Measurements from ENCODE around the gene ADAMTS12. TPM values are rescaled to one million over a fixed set of nuclear protein-coding genes. Genes with fewer than 3 reads are reported as not detected.

ADAMTS12 gene
- polyA plus RNA-seq, 3 donors: 0.74 to 17.6 (median 2.4) TPM

DNA sequence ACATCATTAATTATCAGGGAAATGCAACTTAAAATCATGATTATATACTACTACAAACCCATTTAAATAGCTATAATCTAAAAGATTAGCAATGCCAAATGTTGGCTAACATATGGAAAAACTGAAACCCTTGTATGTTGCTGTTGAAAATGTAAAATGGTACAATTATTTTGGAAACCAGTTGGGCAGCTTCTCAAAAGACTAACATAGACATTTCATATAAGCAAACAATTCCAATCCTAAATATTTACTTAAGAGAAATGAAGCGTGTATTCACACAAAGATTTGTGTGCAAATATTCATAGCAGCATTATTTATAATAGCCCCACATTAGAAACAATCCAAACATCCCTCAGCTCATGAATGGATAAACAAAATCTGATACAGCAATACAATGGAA is 106.2 kb downstream of the ADAMTS12 start:
- 51 to 88% (median 70%) methylated on average over 1 of the region's 1 CpG for WGBS, 3 donors

GRCh38 chr5:33781286-33781685 is 110.5 kb downstream of the ADAMTS12 start:
- H3K27ac ChIP-seq (ENCODE audit: low read depth, low read length): no peak overlapping the region

More for the DNA sequence above, 106.2 kb downstream of the ADAMTS12 start:
- no peak overlapping the region for H3K27ac ChIP-seq (ENCODE audit: low read depth, low read length)

DNA sequence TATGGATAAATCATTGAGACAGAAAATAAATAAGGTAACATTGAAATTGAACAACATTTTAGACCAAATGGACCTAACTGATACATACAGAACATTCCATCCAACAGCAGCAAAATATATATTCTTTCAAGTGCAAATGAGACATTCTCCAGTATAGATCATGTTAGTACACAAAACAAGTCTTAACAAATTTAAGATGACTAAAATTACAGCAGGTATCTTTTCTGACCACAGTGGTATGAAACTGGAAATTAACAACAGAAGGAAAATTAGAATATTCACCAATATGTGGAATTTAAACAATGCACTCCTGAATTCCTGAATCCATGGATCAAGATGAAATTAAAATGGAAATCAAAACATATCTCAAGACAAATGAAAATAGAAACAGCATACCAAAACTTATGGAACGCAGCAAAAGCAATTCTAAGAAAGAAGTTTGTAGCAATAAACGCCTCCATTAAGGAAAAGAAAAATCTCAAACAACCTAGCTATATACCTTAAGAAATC is 115.6 kb downstream of the ADAMTS12 start:
- 88 to 95% (median 90%) methylated on average over 2 of the region's 2 CpGs for WGBS, 3 donors

GRCh38 chr5:33774341-33774740 is 117.4 kb downstream of the ADAMTS12 start:
- WGBS, 3 donors: 48 to 57% (median 57%) methylated on average over 1 of the region's 1 CpG

More for the DNA sequence above, 115.6 kb downstream of the ADAMTS12 start:
- H3K27ac ChIP-seq (ENCODE audit: low read depth, low read length): no peak overlapping the region

DNA sequence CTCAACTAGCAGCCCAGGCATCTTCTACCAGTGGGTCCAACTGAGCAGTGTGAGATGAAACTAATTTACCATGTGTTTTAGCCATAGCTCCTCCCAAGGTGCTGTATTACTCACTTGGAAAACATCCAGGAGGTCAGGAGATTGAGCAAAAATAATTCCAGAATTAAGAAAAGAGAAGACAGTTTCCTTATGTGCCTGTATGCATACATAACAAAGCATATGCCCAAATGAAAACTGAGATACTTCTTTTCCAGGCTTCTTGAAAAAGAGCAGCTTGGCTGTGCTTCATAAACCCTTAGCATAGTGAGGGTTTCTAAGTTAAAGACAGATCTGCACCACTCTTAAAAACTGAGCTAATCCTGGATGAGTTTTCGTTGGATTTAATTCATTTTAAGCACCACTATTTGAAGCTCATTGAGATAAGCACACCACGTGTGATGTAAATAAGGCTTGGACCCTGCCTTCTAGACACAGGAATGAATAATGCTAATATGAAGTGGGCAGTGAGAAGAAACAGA is 119.4 kb downstream of the ADAMTS12 start:
- H3K27ac ChIP-seq (ENCODE audit: low read depth, low read length): no peak overlapping the region
- 19 to 42% (median 22%) methylated on average over 2 of the region's 2 CpGs for WGBS, 3 donors

More at GRCh38 chr5:33774341-33774740, 117.4 kb downstream of the ADAMTS12 start:
- H3K27ac ChIP-seq (ENCODE audit: low read depth, low read length): no peak overlapping the region

DNA sequence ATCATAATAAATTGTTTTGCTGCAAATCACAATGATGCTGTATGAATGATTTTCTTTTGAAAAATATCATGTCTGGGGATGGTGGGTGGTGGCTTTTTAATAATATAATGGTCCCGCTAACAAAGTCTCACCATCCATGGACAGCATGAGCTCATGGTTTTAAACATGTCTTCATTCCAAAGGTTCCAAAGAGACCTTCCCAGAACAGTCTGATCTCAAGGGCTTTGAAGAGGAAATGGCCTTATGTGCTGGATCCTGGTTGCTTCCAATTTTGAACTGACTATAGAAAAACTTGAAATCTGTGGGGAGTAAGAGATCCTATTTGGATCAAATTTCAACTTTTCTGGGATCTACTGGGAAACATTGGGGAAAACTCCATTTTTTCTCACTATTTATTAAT is 121.8 kb downstream of the ADAMTS12 start:
- 56 to 92% (median 83%) methylated on average over 1 of the region's 1 CpG for WGBS, 3 donors
- no peak overlapping the region for H3K27ac ChIP-seq (ENCODE audit: low read depth, low read length)

GRCh38 chr5:33769196-33769595 is 122.6 kb downstream of the ADAMTS12 start:
- no peak overlapping the region for H3K27ac ChIP-seq (ENCODE audit: low read depth, low read length)
- WGBS, 3 donors: 81 to 83% (median 81%) methylated on average over 2 of the region's 2 CpGs

DNA sequence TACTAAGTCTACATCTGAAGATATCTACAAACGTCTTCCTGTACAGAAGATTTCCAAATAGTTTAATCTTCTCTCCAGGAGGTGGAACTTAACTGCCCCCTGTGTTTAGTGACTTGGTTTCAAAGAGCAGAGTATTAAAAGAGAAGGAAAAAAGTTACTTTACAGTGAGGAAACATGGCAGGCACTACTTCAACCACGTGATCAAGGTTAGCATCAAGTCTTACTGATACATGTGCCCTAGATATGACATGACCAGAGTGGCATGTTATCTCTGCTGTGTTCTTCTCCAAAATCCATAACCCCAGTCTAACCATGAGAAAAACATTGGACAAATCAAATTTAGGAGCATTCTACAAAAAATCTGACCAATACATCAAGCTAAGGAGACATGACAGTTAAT is 125.8 kb downstream of the ADAMTS12 start:
- 60 to 77% (median 76%) methylated on average over 2 of the region's 2 CpGs for WGBS, 3 donors
- no peak overlapping the region for H3K27ac ChIP-seq (ENCODE audit: low read depth, low read length)

GRCh38 chr5:33764786-33765185 is 127.0 kb downstream of the ADAMTS12 start:
- WGBS, 3 donors: 62 to 75% (median 69%) methylated on average over 3 of the region's 3 CpGs
- no peak overlapping the region for H3K27ac ChIP-seq (ENCODE audit: low read depth, low read length)

GRCh38 chr5:33763435-33763834 is 128.4 kb downstream of the ADAMTS12 start:
- 75 to 94% (median 89%) methylated on average over 2 of the region's 2 CpGs for WGBS, 3 donors
- no peak overlapping the region for H3K27ac ChIP-seq (ENCODE audit: low read depth, low read length)

DNA sequence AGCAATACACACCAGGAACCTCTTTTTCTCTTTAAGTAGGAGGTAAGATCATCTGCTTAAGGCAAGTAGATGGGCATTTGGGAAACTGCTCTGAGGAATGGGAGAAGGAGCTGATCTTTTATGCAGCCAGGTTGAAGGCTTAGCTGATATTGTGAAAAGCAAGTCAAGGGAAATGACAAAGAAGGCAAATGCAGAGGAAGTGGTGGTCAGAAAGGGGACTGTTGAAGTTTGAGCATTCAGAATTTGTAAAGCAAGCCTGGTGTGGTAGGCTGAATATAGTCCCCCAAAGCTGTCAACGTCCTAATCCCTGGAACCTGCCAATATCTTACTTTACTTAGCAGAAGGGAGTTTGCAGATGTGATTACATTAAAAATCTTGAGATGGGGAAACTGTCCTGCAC is 128.9 kb downstream of the ADAMTS12 start:
- 57 to 72% (median 63%) methylated on average over 1 of the region's 1 CpG for WGBS, 3 donors
- H3K27ac ChIP-seq (ENCODE audit: low read depth, low read length): no peak overlapping the region

DNA sequence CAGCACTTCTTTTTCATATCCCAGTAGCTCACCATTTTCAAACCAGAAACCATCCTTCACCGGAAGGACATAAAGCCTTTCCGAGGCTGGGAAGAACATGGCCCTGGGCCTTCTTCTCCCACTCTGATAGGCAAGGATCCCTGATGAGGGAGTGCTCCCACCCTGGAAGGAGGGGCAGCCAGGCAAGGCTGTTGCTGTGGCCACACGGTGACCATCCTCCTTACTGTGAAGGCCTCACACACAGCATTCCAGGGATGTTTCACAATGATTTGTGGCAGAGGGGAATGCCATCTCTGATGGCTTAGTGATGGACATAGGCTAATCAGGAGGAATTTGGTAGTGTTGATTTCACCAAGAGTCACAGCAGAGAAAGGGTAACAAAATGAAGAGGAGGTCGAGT is 130.7 kb downstream of the ADAMTS12 start:
- 61 to 75% (median 70%) methylated on average over 4 of the region's 4 CpGs for WGBS, 3 donors
- H3K27ac ChIP-seq (ENCODE audit: low read depth, low read length): no peak overlapping the region

DNA sequence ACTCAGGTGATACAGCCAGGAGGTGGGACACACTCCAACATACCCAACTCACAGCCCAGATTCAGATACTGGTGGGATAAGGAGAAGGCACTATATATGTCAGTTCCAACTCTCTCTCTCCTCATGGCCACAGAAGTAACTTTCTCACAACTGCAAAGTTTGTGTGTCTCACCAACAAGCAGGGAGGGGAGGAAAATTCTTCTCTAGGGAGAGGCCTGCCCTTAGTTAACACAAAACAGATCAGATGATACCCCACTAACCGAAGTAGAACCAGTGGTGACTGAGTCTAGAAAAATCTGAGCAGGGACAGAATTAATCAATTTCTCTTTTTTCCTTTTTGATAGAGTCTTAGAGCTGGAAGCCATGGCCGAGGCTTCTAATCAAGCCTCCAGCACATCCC is 133.1 kb downstream of the ADAMTS12 start:
- WGBS, 3 donors: 67 to 80% (median 70%) methylated on average over 2 of the region's 2 CpGs
- no peak overlapping the region for H3K27ac ChIP-seq (ENCODE audit: low read depth, low read length)

DNA sequence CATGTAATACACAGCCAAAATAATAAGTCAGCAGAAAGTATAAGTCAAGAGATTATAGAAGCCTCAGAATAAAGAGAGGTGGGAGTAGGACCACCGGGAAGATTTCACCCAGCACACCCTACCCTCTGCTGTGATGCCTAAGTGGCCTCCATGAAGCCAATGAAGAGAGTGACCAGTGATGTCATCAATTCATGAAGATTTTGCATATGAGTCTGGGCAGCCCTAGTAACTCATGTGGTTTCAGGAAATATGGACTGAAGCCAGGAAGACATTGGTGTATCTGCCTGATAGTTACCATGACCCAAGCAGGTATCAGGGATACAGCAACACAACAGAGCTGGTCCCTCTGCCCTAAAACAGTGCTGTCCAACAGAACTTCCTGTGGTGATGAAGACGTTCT is 135.3 kb downstream of the ADAMTS12 start:
- 64 to 80% (median 75%) methylated on average over 2 of the region's 2 CpGs for WGBS, 3 donors
- H3K27ac ChIP-seq (ENCODE audit: low read depth, low read length): no peak overlapping the region

DNA sequence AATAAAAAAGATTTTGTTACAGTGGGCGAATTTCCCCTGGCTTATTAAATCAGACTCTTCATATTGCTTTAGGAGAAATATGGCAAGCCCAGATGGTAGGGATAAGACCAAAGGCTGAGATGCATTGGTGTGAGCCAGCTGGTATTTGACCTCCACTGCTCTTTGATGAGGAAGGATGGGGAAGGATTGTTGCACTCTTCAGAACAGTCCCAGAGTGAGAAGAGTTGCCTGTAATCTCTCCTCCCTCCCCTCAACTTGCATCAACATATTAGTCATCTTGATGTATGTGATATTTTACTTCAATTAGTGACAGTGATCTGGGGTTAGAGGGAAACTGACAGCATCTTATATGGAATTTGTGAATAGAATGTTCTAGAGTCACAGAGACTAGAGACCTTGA is 136.6 kb downstream of the ADAMTS12 start:
- H3K27ac ChIP-seq (ENCODE audit: low read depth, low read length): no peak overlapping the region
- WGBS, 3 donors: 60 to 80% (median 69%) methylated on average over 1 of the region's 1 CpG

GRCh38 chr5:33753704-33754103 is 138.1 kb downstream of the ADAMTS12 start:
- no peak overlapping the region for H3K27ac ChIP-seq (ENCODE audit: low read depth, low read length)
- WGBS, 3 donors: 72 to 87% (median 83%) methylated on average over 4 of the region's 4 CpGs

GRCh38 chr5:33748754-33749153 is 143.0 kb downstream of the ADAMTS12 start:
- WGBS, 3 donors: 67 to 83% (median 80%) methylated on average over 1 of the region's 1 CpG
- no peak overlapping the region for H3K27ac ChIP-seq (ENCODE audit: low read depth, low read length)

DNA sequence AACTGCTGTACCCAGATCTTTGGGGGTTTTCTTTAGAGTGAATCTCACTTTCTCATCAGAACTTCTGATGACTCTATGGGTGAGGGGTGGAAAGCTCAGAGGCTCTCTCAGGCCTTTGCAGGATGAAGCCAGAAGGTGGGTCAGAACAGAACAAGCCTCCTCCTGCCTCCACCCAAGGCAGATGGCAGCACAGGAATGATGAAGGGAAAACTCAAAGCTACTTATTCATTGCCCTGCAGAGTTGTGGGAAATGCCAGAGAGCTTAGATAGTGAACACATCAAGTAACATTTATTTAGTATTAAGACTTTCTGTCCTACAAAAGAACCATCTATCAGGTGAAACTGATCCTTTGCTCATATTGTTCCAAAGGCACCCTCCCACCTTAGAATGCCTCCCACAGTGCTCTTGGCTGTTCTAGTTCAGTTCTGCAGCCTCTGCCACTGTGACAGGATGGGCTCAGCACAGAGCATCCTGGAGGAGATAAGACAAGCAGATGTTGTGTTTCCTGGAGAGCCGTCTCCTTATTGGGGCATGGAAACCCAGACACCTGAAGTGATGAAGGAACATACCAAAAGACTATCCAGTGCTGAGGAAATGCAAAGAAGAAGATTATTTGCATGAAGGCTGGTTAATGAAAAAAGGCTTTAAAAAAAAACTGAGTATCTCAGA is 146.6 kb downstream of the ADAMTS12 start:
- no peak overlapping the region for H3K27ac ChIP-seq (ENCODE audit: low read depth, low read length)
- WGBS, 3 donors: 77 to 90% (median 88%) methylated on average over 1 of the region's 1 CpG

GRCh38 chr5:33743099-33743498 is 148.7 kb downstream of the ADAMTS12 start:
- WGBS, 3 donors: 48 to 57% (median 53%) methylated on average over 3 of the region's 3 CpGs

GRCh38 chr5:33742181-33742580 is 149.6 kb downstream of the ADAMTS12 start:
- WGBS, 3 donors: 32 to 61% (median 50%) methylated on average over 2 of the region's 2 CpGs
- no peak overlapping the region for H3K27ac ChIP-seq (ENCODE audit: low read depth, low read length)

More at GRCh38 chr5:33743099-33743498, 148.7 kb downstream of the ADAMTS12 start:
- no peak overlapping the region for H3K27ac ChIP-seq (ENCODE audit: low read depth, low read length)

All from adipose tissue (tissue), 3 donors.